Inflammatory macrophage (primary cell): Measurements from ENCODE around the gene ADPRHL1.

Experiments
- DNase-seq, 2 donors: peaks; one replicate each; pipeline ENCODE4 v3.0.0-alpha.2; 2020 to 2022

Gene ADPRHL1

GRCh38 chr13:113414335-113414734, 39.0 kb downstream of the ADPRHL1 start:
- DNase-seq, result no peak

DNA sequence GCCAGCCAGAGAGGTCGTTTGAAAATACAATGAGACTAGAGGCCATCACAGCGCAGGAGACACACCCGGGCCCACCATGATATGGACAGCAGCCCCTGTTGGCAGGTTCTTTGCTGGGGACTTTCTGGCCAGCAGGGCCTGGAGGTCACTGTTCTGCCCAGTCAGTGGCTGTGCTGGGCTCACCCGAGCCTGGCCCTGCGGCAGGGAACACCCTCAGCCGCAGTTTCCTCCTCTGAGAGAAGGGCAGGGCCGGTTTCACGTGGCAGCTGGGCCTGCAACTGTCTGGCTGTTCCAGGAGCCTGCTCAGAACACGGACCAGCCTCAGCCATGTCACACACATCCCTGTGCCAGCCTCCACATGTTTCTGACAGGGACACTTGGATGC, 39.4 kb downstream of the ADPRHL1 start:
- DNase-seq, result peak; percentile 28 to 43

GRCh38 chr13:113413178-113413897, 40.0 kb downstream of the ADPRHL1 start:
- no peak for DNase-seq

- DNase-seq, result no peak
These were observed 40.8 kb downstream of the ADPRHL1 start for GRCh38 chr13:113412440-113412839.

DNA sequence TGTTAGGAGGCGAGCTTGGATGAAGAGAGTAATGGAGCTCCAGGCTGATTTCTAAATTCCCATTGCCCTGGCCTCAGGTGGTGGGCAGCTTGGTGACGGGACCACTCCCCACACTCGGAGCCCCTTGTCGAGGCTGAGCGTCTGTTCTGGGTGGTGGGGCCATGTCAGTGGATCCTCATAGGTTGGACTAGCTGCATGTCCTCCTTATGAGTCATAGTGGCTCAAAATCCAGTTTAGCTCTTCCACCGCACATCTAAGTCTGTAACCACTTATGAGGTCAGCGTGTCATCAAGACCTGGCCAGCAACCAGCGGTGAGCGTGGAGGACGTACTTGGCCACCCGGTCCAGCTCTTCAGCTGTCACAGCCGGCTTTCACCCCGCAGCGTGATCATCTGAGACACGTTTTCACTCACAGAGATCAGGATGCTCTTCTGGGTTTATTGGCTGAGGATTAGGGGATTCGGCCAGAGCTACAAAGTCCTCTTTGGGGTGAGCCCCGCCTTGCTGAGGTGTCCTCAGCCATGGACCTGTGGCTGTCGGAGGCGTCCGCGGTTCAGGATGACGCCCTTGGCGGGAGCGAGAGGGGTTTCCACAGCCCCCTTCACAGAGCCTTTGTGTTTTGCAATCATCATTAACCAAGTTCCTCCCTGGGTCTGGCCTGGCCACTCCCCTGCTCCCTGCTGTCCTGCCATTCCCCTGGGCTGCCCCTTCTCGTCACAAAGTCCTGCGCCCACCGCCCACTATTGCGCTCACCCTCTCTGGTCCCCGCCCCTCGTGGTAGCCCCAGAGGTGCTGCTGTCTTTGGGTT, 41.9 kb downstream of the ADPRHL1 start:
- peak in 1 of 2 donors; percentile 21 for DNase-seq

GRCh38 chr13:113410472-113411201, 42.7 kb downstream of the ADPRHL1 start:
- no peak for DNase-seq

DNA sequence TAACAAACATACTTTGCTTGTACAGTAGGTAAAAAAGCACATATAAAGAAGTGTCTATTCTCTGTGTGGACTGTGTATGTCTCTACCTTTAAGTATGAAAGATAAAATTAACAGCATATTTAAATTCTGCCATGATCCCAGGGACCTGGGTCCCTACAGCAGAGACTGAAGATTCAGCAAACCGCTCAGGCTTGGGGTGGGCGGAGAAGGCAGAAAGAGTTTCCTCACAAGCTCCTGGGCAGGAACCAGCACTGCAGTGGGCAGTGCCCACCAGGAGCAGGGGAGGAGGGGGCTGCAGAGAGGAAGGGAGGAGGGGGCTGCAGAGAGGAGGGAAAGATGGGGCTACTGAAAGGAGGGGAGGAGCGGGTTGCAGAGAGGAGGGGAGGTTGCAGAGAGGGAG, 44.7 kb downstream of the ADPRHL1 start:
- no peak for DNase-seq

DNA sequence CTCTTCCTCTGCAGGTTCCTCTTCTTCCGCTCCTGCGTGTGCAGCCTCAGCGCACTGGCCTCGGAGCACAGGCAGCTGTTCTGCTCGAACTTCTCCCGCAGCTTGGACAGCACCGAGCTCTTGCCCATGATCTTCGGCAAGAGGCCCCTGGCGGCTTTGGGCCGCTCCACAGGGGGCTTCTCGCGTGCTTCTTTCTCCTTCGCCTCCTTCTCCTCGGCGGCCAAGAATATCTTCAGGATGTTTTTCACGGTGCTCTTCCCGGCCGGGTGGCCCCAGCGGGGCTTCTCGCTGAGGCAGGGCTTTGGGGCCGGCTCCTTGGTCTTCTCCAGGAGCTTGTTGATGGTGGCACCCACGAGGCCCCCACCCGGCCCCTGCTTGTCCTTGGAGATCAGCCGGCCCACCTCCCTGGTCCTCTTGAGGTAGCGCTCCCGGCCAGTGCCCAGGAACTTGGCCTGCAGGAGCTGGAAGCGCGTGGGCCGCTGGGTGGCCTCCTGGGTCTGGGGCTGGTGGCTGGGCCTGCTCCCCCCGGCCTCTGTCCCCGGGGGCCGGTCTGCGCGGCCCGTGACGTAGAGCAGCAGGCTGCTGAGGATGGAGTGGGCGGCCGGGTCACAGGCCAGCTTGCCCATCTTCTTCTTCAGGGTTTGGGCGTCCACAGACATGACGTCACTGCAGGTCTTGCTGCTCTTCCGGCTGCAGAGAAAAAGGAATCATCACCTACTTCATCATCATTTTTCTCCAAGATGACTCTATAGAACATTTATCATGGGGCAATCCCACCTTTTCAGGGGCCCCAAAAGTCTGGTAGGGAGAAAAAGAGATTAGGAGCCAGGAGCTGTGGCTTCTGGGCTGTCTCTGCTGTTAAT, 45.5 kb downstream of the ADPRHL1 start:
- DNase-seq, result no peak

DNA sequence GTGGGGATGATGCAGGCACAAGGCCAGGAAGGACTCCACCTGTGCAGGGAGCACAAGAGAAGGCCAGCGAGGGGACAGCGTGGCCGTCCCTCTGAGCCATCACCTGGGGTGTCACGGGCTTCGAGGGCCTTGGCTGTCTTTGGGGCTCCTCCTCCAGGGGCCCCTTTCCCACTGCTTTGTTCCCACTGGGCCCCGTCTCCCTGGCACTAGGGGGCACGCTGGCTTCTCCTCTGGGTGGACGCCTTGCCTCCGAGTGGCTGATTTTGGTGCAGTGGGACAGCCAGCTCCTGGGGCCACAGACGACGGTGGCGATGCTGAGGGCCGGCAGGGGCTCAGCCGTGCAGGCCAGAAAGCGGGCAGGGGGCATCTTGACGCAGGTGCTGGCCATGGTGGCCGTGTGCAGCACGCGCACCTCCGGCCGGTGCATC, 46.2 kb downstream of the ADPRHL1 start:
- no peak for DNase-seq

- DNase-seq, result no peak
These were observed 46.8 kb downstream of the ADPRHL1 start for GRCh38 chr13:113406321-113407102.

- DNase-seq, result no peak
These were observed 47.6 kb downstream of the ADPRHL1 start for GRCh38 chr13:113405481-113406300.

DNA sequence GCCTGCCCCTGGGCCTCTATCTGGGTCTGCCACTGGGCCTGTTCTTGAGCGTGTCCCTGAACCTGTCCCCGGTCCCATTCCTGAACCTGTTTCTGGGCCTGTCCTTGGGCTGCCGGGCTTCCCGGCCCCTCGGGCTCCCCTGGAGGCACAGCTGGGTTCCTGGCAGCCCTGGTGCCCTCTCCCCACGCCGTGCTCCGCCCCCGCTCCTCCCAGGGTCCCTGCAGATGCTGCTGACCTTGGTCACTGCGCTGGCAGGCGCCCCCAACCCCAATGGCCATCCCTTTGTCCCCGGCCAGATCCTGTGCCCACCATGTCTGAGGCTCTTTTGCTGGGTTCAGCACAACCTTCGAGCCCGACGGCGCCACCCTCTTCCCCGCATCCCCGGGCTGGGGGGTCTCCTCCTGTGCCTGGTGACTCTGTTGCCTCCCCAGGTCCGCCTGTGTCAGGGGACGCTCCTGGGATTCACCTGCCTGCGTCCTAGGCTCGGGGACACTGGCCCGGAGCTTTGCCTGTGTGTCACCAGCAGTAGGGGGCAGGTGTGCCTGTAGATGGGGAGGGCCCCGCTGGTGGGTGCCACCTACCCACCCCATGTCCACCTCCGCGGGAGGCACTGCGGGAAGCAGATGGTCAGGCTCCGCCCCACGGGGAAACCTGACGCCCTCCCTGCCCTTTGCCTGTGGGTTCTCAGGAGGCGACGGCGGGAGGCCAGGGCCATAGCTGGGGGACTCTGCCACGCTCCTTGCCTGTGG, 48.4 kb downstream of the ADPRHL1 start:
- no peak for DNase-seq

- DNase-seq, result no peak
These were observed 48.9 kb downstream of the ADPRHL1 start for GRCh38 chr13:113404366-113404722.

- DNase-seq, result no peak
These were observed 49.8 kb downstream of the ADPRHL1 start for GRCh38 chr13:113403255-113404104.

GRCh38 chr13:113402471-113403254, 50.6 kb downstream of the ADPRHL1 start:
- DNase-seq, result no peak

DNA sequence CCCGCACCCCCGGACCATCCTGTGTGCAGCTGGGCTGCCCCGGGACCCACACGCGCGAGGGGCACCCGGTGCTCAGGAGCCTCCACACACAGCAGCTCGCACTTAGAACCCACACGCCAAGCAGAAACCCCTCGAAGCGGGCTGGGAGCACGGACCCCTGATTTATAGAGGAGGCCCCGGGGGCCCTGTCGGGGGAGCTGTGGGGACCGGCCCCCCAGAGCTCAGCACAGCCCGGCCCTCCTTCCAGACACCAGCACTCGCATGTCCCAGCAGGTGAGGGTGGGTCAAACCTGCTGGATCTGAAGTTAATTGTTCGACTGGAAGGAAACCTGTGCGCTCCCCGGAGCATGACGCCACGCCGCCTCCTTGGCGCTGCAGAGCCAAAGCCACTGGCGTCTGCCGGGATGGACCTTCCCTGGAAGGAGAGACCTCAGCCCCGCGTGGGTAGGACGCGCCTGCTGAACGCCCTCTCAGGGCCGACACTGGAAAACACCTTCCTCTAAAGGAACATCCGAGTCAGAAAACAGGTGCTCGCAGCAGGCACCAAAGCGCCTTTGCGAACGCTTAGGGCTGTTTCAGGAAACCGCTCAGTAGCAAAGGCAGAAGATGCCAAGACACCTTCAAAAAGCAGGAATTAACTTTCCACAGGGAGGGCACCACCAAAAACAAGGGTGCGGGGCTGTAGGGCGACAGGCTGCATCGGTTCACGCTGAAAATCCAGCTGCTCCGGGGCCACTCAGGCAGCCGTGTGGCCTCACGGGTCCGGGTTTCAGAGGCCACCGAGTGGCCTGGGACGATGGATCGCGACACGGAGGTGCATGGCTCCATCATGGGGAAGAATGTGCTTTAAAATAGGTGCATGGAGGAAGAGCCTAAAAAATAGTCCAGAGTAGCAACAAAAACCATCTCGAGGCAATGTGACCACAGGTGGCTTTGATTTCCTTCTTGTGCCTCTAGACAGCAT, 51.6 kb downstream of the ADPRHL1 start:
- DNase-seq, result no peak
